ENCODE measurements around the gene NF1. TPM values are rescaled to one million over a fixed set of nuclear protein-coding genes. Genes with fewer than 3 reads are reported as not detected.

Gene NF1
- polyA plus RNA-seq, 1 of the 3 experiments (the other 2 are of a cell fraction), result 19.6 TPM

DNA sequence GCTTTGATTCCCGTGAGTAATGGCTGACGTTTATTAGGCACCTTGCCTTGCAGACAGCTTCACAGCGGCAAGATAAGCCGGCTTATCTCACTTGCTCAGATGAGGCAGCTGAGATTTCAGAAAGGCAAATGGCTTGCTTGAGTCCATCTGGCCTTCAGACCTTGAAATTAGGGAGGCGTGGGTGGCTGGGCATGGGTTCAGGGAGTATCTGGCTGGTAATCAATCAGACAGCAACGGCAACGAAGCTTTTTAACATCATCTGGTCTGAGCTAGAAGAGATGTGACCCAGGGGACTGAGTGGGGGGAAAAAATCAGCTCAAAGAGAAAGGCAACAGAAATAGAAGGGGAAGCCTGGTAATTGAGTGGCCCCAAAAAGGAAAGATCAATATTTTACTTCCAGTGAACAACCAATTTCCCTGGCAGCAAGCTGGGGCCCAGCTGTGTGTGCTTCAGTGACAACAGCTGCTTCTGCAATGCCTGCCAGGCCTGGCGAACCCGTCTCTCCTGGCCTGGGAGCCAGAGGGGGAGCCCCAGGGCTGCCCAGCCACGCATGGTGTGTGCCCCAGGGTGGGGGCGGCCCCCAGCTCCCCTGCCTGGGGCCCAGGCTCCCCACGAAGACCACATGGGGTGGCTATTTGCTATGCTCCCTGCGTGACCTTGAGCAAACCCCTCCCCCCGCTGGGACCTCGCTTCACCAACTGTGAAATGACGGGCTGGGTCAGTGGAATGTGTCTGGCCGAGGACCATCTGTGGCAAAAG lies 330.7 kb downstream of the NF1 start (continued):
- TF ChIP-seq, protein P1, sequence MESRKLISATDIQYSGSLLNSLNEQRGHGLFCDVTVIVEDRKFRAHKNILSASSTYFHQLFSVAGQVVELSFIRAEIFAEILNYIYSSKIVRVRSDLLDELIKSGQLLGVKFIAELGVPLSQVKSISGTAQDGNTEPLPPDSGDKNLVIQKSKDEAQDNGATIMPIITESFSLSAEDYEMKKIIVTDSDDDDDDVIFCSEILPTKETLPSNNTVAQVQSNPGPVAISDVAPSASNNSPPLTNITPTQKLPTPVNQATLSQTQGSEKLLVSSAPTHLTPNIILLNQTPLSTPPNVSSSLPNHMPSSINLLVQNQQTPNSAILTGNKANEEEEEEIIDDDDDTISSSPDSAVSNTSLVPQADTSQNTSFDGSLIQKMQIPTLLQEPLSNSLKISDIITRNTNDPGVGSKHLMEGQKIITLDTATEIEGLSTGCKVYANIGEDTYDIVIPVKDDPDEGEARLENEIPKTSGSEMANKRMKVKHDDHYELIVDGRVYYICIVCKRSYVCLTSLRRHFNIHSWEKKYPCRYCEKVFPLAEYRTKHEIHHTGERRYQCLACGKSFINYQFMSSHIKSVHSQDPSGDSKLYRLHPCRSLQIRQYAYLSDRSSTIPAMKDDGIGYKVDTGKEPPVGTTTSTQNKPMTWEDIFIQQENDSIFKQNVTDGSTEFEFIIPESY (IDR thresholded peaks at IDR 0.05; ENCODE audit: borderline replicate concordance, low read depth), result no peak
- TF ChIP-seq, protein P2, sequence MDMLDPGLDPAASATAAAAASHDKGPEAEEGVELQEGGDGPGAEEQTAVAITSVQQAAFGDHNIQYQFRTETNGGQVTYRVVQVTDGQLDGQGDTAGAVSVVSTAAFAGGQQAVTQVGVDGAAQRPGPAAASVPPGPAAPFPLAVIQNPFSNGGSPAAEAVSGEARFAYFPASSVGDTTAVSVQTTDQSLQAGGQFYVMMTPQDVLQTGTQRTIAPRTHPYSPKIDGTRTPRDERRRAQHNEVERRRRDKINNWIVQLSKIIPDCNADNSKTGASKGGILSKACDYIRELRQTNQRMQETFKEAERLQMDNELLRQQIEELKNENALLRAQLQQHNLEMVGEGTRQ (IDR thresholded peaks at IDR 0.05; ENCODE audit: borderline replicate concordance, low read depth, low read length), result no peak
- TF ChIP-seq CHD2 (IDR thresholded peaks at IDR 0.05; ENCODE audit: low read length, partially characterized antibody) (peak; percentile 90), MEF2A (IDR thresholded peaks at IDR 0.05; ENCODE audit: borderline replicate concordance, low read depth) (no peak), MXI1 (IDR thresholded peaks at IDR 0.05; ENCODE audit: low read depth, low read length) (peak; percentile 67; the same call in 1 of the 2 replicates), ELF1 (IDR thresholded peaks at IDR 0.05) (no peak), FOSL2 (IDR thresholded peaks at IDR 0.05; ENCODE audit: borderline replicate concordance, low read depth) (no peak), NFIC (IDR thresholded peaks at IDR 0.05; ENCODE audit: borderline replicate concordance) (no peak), NRF1 (IDR thresholded peaks at IDR 0.05; ENCODE audit: low read depth, low read length) (no peak), YY1 (IDR thresholded peaks at IDR 0.05; ENCODE audit: low read depth) (no peak), EP300 (IDR thresholded peaks at IDR 0.05; ENCODE audit: borderline replicate concordance in 1 of 2, low read depth in 1 of 2, low read length in 1 of 2) (peak in 1 of 2 experiments; percentile 96; a peak in 2 of 4 replicates), RFX5 (IDR thresholded peaks at IDR 0.05; ENCODE audit: low read length) (no peak), SMC3 (IDR thresholded peaks at IDR 0.05; ENCODE audit: low read depth, low read length) (no peak), RAD21 (IDR thresholded peaks at IDR 0.05; ENCODE audit: low read length) (peak; percentile 30), TCF12 (IDR thresholded peaks at IDR 0.05) (peak; percentile 57), PBX3 (IDR thresholded peaks at IDR 0.05) (no peak), JUND (IDR thresholded peaks at IDR 0.05) (no peak), GATA2 (CRISPR knock-in tag; IDR thresholded peaks at IDR 0.05) (peak; percentile 100), FOXM1 (IDR thresholded peaks at IDR 0.05; ENCODE audit: low read depth) (no peak), RXRA (IDR thresholded peaks at IDR 0.05; ENCODE audit: borderline replicate concordance, low read depth) (no peak), POLR2AphosphoS5 (IDR thresholded peaks at IDR 0.05; ENCODE audit: low read depth, low read length) (peak; percentile 21; the same call in 1 of the 2 replicates)
- TF ChIP-seq, protein P3, sequence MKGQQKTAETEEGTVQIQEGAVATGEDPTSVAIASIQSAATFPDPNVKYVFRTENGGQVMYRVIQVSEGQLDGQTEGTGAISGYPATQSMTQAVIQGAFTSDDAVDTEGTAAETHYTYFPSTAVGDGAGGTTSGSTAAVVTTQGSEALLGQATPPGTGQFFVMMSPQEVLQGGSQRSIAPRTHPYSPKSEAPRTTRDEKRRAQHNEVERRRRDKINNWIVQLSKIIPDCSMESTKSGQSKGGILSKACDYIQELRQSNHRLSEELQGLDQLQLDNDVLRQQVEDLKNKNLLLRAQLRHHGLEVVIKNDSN (IDR thresholded peaks at IDR 0.05; ENCODE audit: borderline replicate concordance, low read depth), result no peak
- TF ChIP-seq, protein P4, sequence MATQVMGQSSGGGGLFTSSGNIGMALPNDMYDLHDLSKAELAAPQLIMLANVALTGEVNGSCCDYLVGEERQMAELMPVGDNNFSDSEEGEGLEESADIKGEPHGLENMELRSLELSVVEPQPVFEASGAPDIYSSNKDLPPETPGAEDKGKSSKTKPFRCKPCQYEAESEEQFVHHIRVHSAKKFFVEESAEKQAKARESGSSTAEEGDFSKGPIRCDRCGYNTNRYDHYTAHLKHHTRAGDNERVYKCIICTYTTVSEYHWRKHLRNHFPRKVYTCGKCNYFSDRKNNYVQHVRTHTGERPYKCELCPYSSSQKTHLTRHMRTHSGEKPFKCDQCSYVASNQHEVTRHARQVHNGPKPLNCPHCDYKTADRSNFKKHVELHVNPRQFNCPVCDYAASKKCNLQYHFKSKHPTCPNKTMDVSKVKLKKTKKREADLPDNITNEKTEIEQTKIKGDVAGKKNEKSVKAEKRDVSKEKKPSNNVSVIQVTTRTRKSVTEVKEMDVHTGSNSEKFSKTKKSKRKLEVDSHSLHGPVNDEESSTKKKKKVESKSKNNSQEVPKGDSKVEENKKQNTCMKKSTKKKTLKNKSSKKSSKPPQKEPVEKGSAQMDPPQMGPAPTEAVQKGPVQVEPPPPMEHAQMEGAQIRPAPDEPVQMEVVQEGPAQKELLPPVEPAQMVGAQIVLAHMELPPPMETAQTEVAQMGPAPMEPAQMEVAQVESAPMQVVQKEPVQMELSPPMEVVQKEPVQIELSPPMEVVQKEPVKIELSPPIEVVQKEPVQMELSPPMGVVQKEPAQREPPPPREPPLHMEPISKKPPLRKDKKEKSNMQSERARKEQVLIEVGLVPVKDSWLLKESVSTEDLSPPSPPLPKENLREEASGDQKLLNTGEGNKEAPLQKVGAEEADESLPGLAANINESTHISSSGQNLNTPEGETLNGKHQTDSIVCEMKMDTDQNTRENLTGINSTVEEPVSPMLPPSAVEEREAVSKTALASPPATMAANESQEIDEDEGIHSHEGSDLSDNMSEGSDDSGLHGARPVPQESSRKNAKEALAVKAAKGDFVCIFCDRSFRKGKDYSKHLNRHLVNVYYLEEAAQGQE (IDR thresholded peaks at IDR 0.05; ENCODE audit: low read depth, low read length), result no peak
